ENCODE measurements around the gene SP140.
"Not testable (repeated sequence)": the region's sequence is repeated elsewhere in the genome, so short reads cannot be mapped to it uniquely, and the experiment has no call there.

Gene SP140

DNA sequence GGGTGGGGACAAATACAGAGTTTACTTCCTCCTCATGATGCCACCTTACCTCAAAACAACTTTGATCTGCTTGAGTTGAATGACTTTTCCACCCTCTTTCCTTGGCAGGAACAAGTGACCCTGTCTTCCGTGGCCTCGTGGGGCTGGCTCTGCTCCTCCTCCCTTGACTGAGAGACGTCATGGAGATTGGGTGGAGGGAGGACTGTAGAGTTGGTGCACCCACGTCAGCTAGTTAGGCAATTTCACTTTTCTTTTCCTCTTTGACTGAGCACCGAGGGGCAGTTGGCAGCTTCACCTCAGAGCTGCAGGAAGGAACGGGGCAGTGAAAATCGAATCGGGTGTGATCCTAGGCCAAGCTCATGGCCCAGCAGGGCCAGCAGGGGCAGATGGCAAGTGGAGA lies at the start of gene SP140:
Gene SP140, plus strand, starts transcription at position 251 of the 400 bp plus-strand sequence. Its CDS starts 109 bp downstream, at position 360.
- DNase-seq (ENCODE audit: low spot score): no peak
- no peak for FAIRE-seq

DNA sequence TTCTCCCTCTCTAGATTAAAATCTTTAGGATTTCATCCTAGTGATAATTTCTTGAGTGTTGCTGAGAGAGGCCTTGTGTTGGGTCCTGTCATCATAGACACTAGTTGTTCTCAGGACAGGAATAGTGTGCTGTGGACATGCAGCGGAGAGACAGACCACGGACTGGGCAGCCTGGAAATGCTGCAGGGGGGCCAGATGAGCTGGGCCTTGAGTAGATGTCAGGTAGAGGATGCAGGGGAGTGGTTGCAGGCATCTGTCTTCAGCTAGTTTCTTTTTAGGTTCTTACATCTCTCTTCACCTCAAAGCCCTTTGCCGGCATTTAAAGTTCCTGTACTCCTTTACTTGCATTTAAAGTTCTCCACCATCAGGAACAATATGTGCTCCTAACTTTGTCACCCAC lies 48.5 kb upstream of the SP140 start:
- FAIRE-seq (no peak), DNase-seq (ENCODE audit: low spot score) (no peak)

DNA sequence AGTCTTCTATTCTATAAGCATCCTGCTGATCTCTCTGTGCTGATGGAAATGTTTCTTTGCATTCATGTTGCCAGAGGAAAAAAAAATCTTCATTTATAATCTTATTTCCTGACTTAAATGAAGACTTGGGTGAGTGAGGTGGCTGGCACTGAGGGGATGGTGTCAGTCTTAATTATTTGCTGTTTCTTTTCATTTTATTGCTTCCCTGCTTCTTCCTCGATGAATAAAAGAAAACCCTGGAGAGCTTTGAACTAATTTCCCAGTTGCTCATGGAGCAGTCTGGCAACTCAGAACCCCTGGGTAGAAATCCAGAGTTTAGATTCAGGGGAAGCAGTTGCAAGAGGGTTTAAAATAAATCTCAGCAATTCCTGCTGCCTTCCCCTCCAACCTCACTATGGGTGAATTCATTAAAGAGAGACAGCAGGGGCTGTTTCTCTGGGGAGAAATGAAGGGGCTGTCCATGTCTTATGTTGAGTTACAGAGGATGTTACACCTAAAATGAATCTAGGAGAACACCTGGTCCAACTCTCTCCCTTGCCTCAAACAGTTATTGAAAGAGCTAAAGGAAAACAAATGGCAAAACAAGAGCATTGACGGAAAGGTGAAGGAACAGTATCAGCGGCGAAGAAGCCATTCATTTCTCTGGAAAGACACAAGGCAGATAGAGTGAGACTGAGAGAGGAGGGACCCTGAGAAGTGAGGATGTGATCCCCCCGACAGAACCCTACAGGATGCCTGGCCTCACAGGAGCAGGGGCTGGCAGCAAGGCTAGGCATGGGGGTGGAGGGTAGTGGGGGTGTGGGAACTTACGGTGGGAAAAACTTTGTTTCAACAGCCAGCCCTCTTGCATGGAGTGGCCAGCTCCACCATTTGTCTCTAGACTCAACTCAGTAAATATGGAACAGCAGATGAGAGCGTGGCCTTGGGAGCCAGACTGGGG lies 46.7 kb upstream of the SP140 start:
- FAIRE-seq (no peak), DNase-seq (ENCODE audit: low spot score) (no peak)

DNA sequence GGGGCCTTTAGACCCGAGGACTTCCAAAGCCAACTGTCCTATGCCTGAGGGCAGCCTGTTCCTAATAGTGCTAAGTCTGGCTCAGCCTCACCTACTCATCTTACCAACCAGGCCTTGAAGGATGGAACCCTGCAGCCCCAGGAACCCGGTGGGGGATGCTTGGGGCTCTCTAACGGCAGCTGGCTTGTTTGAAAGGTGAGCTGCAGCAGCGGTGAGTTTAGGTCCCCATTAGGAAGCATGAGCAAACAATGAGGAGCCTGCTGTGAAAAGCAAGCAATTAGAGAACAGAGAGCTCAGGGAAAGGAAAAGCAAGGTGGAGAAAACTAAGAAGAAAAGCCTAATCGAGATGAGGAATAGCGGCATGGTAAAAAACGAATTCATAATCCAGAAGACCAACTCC lies 45.6 kb upstream of the SP140 start:
- no peak for FAIRE-seq
- DNase-seq (ENCODE audit: low spot score): no peak

DNA sequence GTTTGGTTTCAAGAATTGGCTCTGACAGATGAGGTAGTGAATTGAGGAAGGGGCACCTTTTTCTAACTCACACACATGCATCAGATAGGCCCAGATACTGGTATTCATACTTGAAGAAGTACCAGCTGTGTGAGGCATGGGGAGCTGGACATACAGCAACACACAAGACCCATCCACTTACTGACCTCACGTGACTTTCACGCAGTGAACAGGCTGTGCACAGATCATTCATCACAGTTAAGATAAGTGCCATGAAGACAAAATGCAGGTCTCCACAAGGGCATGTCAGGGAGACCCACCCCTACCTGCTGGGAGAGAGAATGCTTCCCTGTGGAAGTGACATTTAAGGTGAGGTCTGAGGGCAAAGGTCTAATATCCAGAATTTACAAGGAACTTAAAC lies 44.3 kb upstream of the SP140 start:
- FAIRE-seq: no peak
- no peak for DNase-seq (ENCODE audit: low spot score)

DNA sequence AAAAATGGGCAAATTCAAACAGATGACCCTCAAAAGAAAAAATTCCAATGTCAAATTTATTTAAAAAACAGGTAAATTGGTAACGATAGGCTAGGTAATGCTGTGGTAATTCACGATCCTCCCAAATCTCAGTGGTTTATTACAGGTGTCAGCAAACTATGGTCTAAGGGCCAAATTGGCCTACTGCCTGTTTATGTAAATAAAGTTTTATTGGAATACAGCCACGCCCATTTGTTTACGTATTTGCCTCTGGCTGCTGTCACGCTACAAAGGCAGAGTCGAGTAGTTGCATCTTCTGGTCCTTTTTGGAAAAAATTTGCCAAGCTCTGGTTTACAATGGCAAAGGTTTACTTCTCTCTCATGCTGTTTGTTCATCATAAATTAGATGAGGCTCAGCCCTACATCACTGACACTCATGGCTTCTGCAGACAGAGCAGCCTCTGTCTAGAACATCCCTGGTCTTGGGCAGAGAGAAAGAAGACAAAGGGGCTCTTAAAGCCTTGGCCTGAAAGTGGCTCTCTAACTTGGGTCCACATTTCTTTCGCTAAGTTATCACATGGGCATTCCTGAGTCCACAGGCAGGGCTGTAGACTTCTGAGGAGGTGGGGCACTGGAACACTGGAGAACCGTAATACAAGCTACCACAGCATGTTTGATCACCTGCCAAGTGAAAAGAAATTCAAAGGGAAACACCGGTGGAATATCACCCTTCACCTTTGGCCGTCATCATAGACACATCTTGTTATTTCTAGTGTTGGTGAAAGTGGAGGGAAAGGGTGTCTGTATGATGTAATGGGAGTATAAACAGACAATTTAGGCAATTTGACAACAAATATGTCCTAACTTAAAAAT lies 40.6 kb upstream of the SP140 start:
- no peak for FAIRE-seq
- DNase-seq (ENCODE audit: low spot score): no peak

DNA sequence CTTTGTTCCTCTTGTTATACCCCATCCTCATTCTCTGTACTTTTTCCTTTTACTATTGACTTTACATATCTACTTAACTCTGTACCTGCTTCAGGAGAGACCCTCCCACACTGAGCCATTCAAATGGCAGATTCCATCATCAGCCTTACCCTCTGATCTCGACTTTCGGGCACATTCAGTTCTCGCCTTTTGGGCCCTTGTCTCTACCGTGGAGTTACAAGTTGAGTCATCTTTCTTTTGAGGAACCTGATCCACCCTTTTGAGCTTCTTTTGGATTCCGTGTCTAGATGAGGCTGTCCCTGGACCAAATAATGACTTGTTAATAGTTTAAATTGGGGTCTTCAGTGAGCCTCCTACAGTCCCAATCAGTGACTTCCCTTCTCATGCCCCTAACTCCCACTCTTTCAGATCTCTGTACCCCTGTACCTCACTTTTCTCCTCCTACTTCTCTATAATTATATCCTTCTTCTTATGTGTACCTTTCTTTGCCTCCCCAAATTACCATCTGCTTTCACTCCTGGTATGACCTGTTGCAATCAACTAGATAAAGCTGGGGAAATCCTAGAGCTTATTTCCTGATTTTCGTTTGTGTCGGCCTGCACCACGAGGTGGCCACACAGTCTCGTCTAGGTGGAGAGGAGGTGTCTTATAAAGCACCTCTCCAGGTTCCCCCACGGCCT lies 23.0 kb upstream of the SP140 start:
- no peak for FAIRE-seq
- no peak for DNase-seq (ENCODE audit: low spot score)

DNA sequence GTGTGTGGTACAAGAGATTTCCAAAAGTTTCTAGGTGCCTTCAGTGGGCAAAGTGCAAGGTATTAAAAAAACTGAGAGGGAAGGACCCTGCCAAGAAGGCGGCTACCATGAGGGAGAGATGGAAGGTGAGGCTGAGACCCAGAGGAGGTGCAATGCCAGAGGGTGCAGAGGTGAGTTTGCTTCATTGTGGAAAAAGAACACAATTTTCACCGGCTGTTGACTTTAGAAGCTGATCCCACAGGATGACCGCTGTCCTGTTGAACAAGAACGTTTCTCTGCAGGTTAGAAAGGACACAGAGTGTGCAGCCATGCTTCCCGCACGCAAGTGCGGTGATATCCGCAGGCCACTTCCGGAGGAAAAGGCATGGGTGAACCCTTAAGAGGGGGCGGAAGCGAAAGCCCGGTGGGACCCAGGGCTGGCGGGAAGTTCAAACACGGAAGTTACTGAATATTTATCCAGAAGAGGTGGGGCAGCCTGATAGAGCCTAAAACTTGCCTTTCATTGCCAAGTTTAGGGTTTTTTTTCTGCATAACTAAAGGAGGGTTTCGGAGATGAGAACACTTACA lies 22.3 kb upstream of the SP140 start:
- DNase-seq (ENCODE audit: low spot score): no peak
- FAIRE-seq: no peak

DNA sequence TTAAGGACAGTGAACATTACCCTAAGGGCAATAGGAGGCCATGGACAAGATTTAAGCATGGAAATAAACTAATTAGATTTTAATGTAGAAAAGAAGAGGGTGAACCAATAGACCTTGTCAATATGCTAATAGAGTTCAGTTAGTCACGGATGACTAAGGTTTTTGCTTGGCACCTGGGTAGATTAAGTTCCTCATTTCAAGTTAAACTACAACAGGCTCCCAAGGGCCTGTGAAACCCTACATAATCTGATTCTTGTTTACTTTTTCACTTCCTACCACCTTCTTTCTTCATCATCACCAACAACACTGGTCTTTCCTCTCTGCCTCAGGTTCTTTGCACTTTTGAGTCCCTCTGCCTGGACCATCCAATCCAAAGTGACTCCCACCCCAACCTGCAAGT lies 20.5 kb upstream of the SP140 start:
- FAIRE-seq: no peak
- no peak for DNase-seq (ENCODE audit: low spot score)

DNA sequence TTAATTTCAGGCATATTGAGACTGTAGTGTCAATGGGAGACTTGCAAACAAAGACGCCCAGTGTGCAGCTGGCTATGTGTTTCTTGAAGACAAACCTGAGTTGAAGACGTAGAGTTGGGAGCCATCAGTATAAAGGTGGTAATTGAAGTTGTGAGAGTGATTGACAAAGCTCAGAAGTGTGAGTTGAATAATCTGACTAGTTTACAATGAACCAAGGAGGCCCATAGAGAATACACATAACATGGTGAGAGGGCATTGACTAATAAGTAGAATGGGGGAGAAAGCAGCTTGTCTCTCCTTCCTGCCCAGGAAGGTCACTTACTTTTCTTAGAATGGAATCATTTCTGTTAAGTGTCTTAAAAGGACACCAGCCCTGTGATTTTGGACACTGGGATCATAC lies 19.8 kb upstream of the SP140 start:
- DNase-seq (ENCODE audit: low spot score) (no peak), FAIRE-seq (no peak)

DNA sequence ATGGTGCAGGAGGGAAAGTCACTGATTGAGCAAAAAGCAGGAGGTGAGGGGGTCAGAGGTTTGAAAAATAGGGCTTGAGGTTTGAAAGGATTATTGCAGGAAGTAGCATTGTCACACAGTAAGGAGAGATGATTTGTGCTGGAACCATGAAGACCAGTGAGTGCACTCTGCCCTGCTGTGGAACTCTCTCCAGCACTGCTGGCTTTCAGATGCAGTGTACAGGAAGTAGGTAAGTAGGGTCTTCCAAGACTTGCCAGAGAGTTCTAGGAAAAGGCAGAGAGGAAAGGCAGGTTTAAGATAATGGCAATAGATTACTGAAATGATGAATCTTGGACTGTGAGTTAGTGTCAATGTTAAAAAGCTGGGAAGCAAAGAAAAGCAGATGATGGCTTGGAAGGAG lies 17.0 kb upstream of the SP140 start:
- FAIRE-seq (no peak), DNase-seq (ENCODE audit: low spot score) (no peak)

DNA sequence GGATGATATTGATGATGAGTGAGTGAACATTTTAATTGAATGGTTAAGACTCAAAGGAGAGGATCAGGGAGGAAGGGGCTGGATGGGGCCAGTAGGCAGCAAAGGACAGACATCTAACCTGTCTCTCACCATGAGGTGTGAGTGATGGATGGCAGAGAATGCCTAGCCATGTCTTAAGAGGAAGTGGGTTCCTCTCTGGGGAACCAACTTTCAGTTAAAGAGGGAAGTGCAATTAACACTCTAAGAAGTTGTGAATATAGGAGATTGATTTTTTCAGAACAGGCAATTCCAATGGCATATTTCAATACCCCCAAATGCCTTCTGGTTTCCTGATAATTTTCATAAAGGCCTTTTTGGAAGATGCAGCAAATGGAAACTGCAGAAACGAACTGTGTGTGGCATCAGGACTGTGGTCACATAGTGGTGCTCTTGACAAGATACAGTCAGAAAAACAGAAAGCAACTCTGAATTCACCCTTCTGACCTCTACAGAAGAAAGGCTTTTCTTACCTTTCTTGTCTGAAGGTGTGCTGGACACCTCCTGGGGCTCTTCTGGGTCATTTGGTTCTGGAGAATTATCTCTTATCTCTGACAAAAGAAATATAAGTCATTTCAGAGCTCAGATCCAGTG lies 16.0 kb upstream of the SP140 start:
- no peak for DNase-seq (ENCODE audit: low spot score)
- FAIRE-seq: no peak

DNA sequence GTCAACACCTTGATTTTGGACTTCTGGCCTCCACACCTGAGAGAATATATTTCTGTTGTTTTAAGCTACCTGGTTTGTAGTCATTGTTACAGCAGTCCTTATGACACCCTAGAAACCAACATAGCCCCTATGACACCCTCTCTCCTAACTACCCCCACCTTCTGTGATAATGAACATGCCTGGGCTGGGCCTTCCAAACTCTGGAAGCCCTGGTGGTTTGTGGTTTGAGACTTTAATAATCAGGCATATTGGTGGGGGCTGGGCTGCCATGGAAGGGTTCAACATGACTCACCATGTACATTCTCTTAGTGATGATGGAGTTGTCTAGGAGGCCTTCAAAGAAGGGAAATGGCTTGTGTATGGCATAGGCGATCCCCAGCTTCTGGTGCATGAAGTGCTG lies 9.0 kb upstream of the SP140 start:
- no peak for FAIRE-seq

DNA sequence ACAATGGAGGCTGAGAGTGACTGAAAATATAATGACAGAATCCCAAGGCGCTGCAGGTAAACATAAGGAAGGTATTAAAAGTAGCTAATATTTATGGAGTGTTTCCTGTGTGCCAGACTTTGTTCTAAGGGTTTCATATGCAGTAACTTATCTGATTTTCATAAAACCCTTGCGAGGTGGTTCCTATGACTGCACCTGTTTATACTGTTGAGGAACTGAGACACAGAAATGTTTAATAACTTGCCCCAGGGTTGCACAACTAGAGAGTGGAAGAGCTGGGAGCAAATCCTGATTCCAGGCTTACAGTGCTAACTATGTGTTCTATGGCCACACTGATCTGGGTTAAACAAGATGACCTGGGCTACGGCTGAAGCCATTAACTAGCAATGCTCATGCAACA lies 8.1 kb upstream of the SP140 start:
- no peak for FAIRE-seq
- DNase-seq (ENCODE audit: low spot score): no peak

More for the DNA sequence above, 9.0 kb upstream of the SP140 start:
- DNase-seq (ENCODE audit: low spot score): no peak

DNA sequence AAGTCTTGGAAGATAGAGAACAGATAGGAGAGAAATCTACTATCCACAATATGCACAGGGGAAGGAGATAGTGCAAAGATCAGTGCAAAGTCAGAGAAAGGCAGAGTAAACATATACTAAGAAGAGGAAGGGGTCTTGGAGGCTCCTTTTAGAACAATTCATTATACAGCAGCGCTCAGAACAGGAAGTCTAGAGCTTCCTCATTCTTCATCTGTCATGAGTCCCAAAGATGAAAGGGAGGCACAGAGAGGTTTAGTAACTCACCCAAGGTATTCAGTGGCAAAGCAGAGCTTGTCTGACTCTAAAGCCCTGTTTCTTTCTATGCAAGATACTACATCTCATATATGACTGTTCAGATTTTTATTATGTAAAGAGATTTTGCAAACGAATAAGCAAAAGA lies 7.1 kb upstream of the SP140 start:
- DNase-seq (ENCODE audit: low spot score) (no peak), FAIRE-seq (no peak)

DNA sequence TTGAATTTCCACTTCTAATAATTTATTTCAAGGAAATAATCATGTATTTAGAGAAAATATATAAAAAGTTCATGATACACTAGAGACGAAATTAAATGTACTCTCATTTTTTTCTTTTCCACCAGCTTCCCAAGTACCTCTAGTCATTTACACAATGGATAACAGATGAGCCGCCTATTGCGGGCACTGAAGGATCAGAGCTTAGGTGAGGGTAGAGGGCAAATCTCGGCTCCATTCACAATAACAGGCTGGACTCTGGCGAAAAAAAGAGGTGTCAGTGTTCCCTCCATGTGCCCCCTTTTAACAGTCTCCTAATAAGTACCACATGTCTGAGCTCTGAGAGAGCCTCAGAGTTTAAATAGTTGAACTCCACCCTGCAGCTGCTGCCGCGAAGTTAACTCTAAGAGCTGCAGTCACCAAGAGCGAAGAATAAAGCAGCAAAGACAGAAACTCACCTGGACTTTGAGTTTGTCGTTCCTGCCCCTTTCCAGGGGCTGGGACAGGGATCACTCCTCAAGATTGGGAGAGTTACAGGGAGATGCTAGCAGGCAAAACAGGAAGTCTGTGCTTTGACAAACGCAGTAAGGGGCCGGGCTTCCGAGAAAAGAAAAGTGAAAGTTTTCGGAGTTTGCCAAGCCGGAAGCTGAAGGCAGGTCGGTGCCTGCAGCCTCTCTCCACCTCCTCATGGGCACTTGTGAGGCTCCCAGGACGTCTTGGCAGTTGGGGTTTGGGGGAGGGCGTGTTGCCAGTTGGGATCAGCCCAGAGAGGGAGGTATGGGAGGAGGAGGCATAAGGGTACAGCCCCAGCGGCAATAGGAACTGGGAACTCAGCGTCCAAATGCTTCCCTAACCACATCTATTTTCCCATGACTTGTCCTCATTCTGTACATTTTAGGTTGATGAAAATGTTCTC lies 5.9 kb upstream of the SP140 start, which contains the start of gene SP110:
Gene SP110, minus strand, starts transcription at position 566 of the 913 bp plus-strand sequence. CDS start 3,057 bp downstream, outside the sequence.
- peak; percentile 71 for DNase-seq (ENCODE audit: low spot score)
- FAIRE-seq: peak; percentile 87

DNA sequence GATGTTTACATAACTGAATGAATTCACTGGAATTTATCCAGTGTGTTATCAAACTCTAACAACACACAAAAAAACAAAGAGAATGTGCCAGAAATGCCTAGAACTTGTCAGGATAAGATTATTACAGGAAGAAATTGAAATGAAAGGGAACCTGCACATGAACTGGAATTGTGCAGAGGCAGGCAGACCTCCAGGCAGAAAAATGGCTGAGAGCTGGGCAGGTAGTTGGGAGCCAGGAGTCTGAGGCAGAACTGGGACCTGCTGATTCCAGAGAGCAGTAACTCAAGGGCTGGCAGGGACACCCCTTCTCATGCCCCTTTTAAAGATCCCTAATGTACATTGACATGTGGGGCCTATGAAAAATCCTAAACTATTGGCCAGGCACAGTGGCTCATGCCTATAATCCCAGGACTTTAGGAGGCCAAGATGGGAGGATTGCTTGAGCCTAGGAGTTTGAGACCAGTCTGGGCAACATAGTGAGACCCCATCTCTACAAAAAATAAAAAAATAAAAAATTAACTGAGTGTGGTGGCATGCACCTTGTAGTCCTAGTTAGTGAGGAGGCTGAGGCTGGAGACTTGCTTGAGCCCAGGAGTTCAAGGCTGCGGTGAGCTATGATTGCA lies 5.1 kb upstream of the SP140 start:
- FAIRE-seq: no peak

DNA sequence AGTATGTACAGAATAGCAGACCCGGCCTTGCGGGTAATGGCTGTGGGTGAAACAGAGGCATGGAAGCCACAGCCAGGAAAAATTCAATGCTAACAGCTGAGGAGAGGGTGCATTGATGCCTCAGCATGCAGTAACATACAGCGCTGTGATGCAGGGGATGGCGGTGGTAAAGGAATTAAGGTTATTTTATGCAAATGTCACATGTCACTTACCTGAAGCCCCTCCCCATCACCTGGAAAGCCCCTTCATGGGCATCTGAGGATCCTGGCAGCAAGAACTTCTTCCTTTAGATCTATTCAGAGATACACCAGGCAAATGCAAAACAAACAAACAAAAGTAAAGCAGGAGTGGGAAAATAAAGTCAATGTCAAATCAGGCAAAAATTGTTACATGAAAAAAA lies 4.0 kb upstream of the SP140 start:
- FAIRE-seq (no peak), DNase-seq (ENCODE audit: low spot score) (no peak)

More for the DNA sequence above, 5.1 kb upstream of the SP140 start:
- DNase-seq (ENCODE audit: low spot score): no peak

DNA sequence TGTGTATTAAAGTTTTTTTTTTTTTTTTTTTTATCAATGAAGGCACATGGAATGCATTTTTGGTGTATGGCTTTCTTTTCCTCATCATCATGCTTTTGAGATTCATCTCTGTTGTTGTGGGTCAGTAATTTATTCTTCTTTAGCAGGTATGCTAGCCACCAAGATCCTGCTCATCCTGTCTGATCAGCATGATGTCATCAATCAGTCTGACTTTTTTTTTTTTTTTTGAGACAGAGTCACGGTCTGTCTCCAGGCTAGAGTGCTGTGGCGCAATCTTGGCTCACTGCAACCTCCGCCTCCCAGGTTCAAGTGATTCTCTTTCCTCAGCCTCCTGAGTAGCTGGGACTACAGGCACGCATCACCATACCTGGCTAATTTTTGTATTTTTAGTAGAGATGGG lies 2.7 kb upstream of the SP140 start:
- not testable (repeated sequence) for FAIRE-seq; DNase-seq (ENCODE audit: low spot score)

Measured in RCC 7860 (cell line).